Upper lobe of left lung (tissue), 6 donors: ENCODE results near the gene DHX15. TPM values are rescaled to one million over a fixed set of nuclear protein-coding genes. Genes with fewer than 3 reads are reported as not detected.

Experiments used
- ATAC-seq, 2 donors: fragments of 200-7000 bp; cut with Tn5 transposase; one replicate each; pipeline ENCODE4 v1.9.1; 2022; ENCODE audit warnings: mild to moderate bottlenecking in 2 of 2, moderate library complexity in 2 of 2; ENCODE audit not compliant: low FRiP score in 2 of 2
- DNase-seq, 2 donors: peaks; one replicate each; pipeline ENCODE4 v3.0.0-alpha.2; 2019 to 2020
- H3K27ac ChIP-seq, 4 donors: fragments of 200-600 bp; sonication (generic); one replicate each; pipeline ENCODE4 v1.5.1; 2016 to 2019
- H3K27me3 ChIP-seq, 4 donors: fragments of 200-600 bp; sonication (generic); one replicate each; pipeline ENCODE4 v1.5.1; 2017 to 2019
- H3K36me3 ChIP-seq, 4 donors: fragments of 200-600 bp; sonication (generic); one replicate each; pipeline ENCODE4 v1.5.1; 2016 to 2019
- H3K4me1 ChIP-seq, 4 donors: fragments of 200-600 bp; sonication (generic); one replicate each; pipeline ENCODE4 v1.5.1; 2018 to 2019
- H3K4me3 ChIP-seq, 4 donors: fragments of 200-600 bp; sonication (generic); one replicate each; pipeline ENCODE4 v1.5.1; 2017 to 2019; ENCODE audit warnings: mild to moderate bottlenecking in 2 of 4, moderate library complexity in 1 of 4
- H3K9me3 ChIP-seq, 4 donors: fragments of 200-600 bp; sonication (generic); one replicate each; pipeline ENCODE4 v1.5.1; 2018 to 2019
- CTCF ChIP-seq, 6 experiments: fragments of 450-650 bp in 4 of 6; fragments of 200-600 bp in 2 of 6; sonication (generic) in 2 of 6; IDR thresholded peaks; one replicate each; pipeline ENCODE4 v1.5.1; 2016 to 2019; ENCODE audit warnings: antibody characterized with exemption in 6 of 6
- EP300 ChIP-seq, 4 donors: sonication (generic); formaldehyde crosslinking; IDR thresholded peaks; one replicate each; pipeline ENCODE4 v1.5.1; 2017; ENCODE audit warnings: antibody characterized with exemption in 4 of 4, control low read depth in 2 of 4
- POLR2A ChIP-seq, 4 donors: fragments of 450-650 bp; IDR thresholded peaks; one replicate each; pipeline ENCODE4 v1.5.1; 2016 to 2017; ENCODE audit warnings: antibody characterized with exemption in 4 of 4, mild to moderate bottlenecking in 2 of 4
- POLR2AphosphoS5 ChIP-seq, 2 donors: sonication (generic); formaldehyde crosslinking; IDR thresholded peaks; one replicate each; pipeline ENCODE4 v1.5.1; 2017; ENCODE audit warnings: antibody characterized with exemption in 2 of 2
- WGBS, 2 donors: methylation state at CpG; one replicate each; pipeline ENCODE4 v1.1.5; 2017 to 2018; 5-methylcytosine and 5-hydroxymethylcytosine counted together
- total RNA-seq, 6 donors: library from RNA; depleted of rRNA in 4 of 6; stranded (reverse); fragments of >200 nt in 4 of 6; gene quantifications; one replicate each; pipeline versions ENCODE4 v1.1.0 to v1.2.1, GENCODE V29; 2016 to 2021
- donor health status: DM: no; HTN: no; CAD: no; lungs with moderate emphysema.
- donor health status: DM: no; HTN: yes; CAD: no; lungs with severe emphysema.

Gene DHX15
- total RNA-seq, 6 donors from 2014 or later: 83.8 to 201 (median 107) TPM

- Histone ChIP-seq H3K36me3 (peaks cover 0 to 11% (median 0%) of the 10 kb centered on the region in 4 donors), H3K27ac (no peak overlapping the region), H3K9me3 (no peaks in the 10 kb centered on the region), H3K4me1 (peaks cover 10 to 21% (median 18%) of the 10 kb centered on the region in 4 donors), H3K4me3 (no peak overlapping the region), H3K27me3 (no peaks in the 10 kb centered on the region)
- ATAC-seq (no peak), DNase-seq (no peak)
- WGBS, 2 donors: 63 to 67% methylated on average over 1 of the region's 1 CpG
- TF ChIP-seq CTCF (IDR thresholded peaks at IDR 0.05): no peak
- no peak for TF ChIP-seq POLR2A (IDR thresholded peaks at IDR 0.05)
- no peak for TF ChIP-seq EP300 (IDR thresholded peaks at IDR 0.05)
Observed at GRCh38 chr4:24514808-24515207, 69.5 kb downstream of the DHX15 start.

- WGBS, 2 donors: 81 to 84% methylated on average over 2 of the region's 2 CpGs
- DNase-seq (no peak), ATAC-seq (no peak)
- H3K4me1 ChIP-seq: peaks cover 3 to 17% (median 9%) of the 10 kb centered on the region in 4 donors
- TF ChIP-seq POLR2AphosphoS5 (IDR thresholded peaks at IDR 0.05) (no peak), POLR2A (IDR thresholded peaks at IDR 0.05) (no peak), EP300 (IDR thresholded peaks at IDR 0.05) (no peak)
- H3K27ac ChIP-seq: no peak overlapping the region
- peaks cover 0 to 9% (median 0%) of the 10 kb centered on the region in 4 donors for H3K36me3 ChIP-seq
- H3K9me3 ChIP-seq: no peaks in the 10 kb centered on the region
- H3K27me3 ChIP-seq: no peaks in the 10 kb centered on the region
- H3K4me3 ChIP-seq: no peak overlapping the region
Observed at GRCh38 chr4:24513718-24514117, 70.6 kb downstream of the DHX15 start.

- H3K27me3 ChIP-seq: no peaks in the 10 kb centered on the region
- H3K27ac ChIP-seq: no peak overlapping the region
- H3K9me3 ChIP-seq: no peaks in the 10 kb centered on the region
- H3K36me3 ChIP-seq: peaks cover 0 to 3% (median 0%) of the 10 kb centered on the region in 4 donors
- no peak overlapping the region for H3K4me3 ChIP-seq
- peaks cover 0 to under 1% (median 0%) of the 10 kb centered on the region in 4 donors for H3K4me1 ChIP-seq
- TF ChIP-seq CTCF (IDR thresholded peaks at IDR 0.05) (no peak), POLR2A (IDR thresholded peaks at IDR 0.05) (no peak), EP300 (IDR thresholded peaks at IDR 0.05) (no peak), POLR2AphosphoS5 (IDR thresholded peaks at IDR 0.05) (no peak)
- DNase-seq (no peak), ATAC-seq (no peak)
- 67 to 76% methylated on average over 4 to 5 of the region's 5 CpGs for WGBS, 2 donors
Observed at GRCh38 chr4:24511371-24512063, 72.8 kb downstream of the DHX15 start.

GRCh38 chr4:24510091-24510490, 74.3 kb downstream of the DHX15 start:
- DNase-seq (no peak), ATAC-seq (no peak)
- 96 to 97% methylated on average over 5 of the region's 5 CpGs for WGBS, 2 donors
- no peak overlapping the region for H3K27ac ChIP-seq
- no peaks in the 10 kb centered on the region for H3K27me3 ChIP-seq
- no peaks in the 10 kb centered on the region for H3K36me3 ChIP-seq
- H3K9me3 ChIP-seq: no peaks in the 10 kb centered on the region
- no peak overlapping the region for H3K4me3 ChIP-seq
- no peaks in the 10 kb centered on the region for H3K4me1 ChIP-seq
- TF ChIP-seq POLR2AphosphoS5 (IDR thresholded peaks at IDR 0.05): no peak
- no peak for TF ChIP-seq POLR2A (IDR thresholded peaks at IDR 0.05)
- no peak for TF ChIP-seq CTCF (IDR thresholded peaks at IDR 0.05)
- TF ChIP-seq EP300 (IDR thresholded peaks at IDR 0.05): no peak

GRCh38 chr4:24508541-24508940, 75.8 kb downstream of the DHX15 start:
- TF ChIP-seq CTCF (IDR thresholded peaks at IDR 0.05): no peak
- TF ChIP-seq EP300 (IDR thresholded peaks at IDR 0.05): no peak
- TF ChIP-seq POLR2AphosphoS5 (IDR thresholded peaks at IDR 0.05): no peak
- TF ChIP-seq POLR2A (IDR thresholded peaks at IDR 0.05): no peak
- DNase-seq: no peak

More at GRCh38 chr4:24508541-24508940, 75.8 kb downstream of the DHX15 start:
- no peaks in the 10 kb centered on the region for H3K36me3 ChIP-seq
- H3K4me3 ChIP-seq: no peak overlapping the region
- H3K27ac ChIP-seq: no peak overlapping the region
- 95 to 100% methylated on average over 2 of the region's 2 CpGs for WGBS, 2 donors
- H3K4me1 ChIP-seq: no peaks in the 10 kb centered on the region
- H3K27me3 ChIP-seq: no peaks in the 10 kb centered on the region
- no peaks in the 10 kb centered on the region for H3K9me3 ChIP-seq
- no peak for ATAC-seq
